NB4 (cell line): ENCODE measurements around the gene CDK14.

Experiments
- POLR2A ChIP-seq: IDR thresholded peaks from 2 replicates; pipeline ENCODE4 v1.6.1; 2011; ENCODE audit warnings: mild to moderate bottlenecking; ENCODE audit not compliant: insufficient read length; ENCODE audit errors: extremely low read depth
- TF ChIP-seq, protein P1 (sequence below): IDR thresholded peaks from 2 replicates; pipeline ENCODE4 v1.6.1; 2011; ENCODE audit warnings: low read depth, low read length

DNA sequence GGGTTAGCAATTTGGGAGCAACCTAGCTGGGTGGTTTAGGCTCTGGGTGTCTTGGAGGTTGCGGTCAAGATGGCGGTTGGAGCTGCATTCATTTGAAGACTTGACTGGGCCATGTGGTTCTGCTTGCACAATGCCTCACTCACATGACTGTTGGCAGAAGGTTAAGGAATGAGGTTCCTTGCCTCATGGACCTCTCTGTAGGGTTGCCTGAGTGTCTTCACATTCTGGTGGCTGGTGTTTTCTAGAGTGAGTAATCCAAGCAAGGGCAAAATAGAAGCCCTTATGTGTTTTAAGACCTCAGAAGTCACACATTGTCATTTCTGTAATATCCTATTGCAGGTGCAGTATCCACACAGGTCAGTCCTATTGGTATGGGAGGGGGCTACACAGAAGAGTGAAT, 52.0 kb downstream of the CDK14 start:
- TF ChIP-seq, protein P1, sequence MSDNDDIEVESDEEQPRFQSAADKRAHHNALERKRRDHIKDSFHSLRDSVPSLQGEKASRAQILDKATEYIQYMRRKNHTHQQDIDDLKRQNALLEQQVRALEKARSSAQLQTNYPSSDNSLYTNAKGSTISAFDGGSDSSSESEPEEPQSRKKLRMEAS, result no peak
- TF ChIP-seq POLR2A, result no peak
